Adrenal gland (tissue), 5 donors: ENCODE results near the gene ALKBH5.

ENCODE experiments used
- CTCF ChIP-seq, 6 experiments: fragments of 450-650 bp in 4 of 6; fragments of 200-600 bp in 2 of 6; sonication (generic) in 1 of 6; IDR thresholded peaks; 1 replicate in 5 of 6; 2 replicates in 1 of 6; pipeline versions ENCODE4 v1.5.1 to v1.8.0; 2016 to 2021; ENCODE audit warnings: antibody characterized with exemption in 6 of 6, mild to moderate bottlenecking in 2 of 6, moderate library complexity in 1 of 6
- POLR2A ChIP-seq, 2 donors: fragments of 450-650 bp; IDR thresholded peaks; one replicate each; pipeline ENCODE4 v1.6.1; 2017; ENCODE audit warnings: antibody characterized with exemption in 2 of 2, mild to moderate bottlenecking in 2 of 2, moderate library complexity in 1 of 2
- donor health status: DM: no; HTN: no; CAD: no.

GRCh38 chr17:18158022-18158600 lies 25.5 kb upstream of the ALKBH5 start:
- TF ChIP-seq POLR2A (IDR thresholded peaks at IDR 0.05) (no peak), CTCF (IDR thresholded peaks at IDR 0.05) (no peak)
